ENCODE measurements around the gene DPP6. TPM values are rescaled to one million over a fixed set of nuclear protein-coding genes. Genes with fewer than 3 reads are reported as not detected.

DPP6 gene
- total and polyA plus RNA-seq, 7 donors, result 0.18 to 1.8 (median 0.57) TPM

DNA sequence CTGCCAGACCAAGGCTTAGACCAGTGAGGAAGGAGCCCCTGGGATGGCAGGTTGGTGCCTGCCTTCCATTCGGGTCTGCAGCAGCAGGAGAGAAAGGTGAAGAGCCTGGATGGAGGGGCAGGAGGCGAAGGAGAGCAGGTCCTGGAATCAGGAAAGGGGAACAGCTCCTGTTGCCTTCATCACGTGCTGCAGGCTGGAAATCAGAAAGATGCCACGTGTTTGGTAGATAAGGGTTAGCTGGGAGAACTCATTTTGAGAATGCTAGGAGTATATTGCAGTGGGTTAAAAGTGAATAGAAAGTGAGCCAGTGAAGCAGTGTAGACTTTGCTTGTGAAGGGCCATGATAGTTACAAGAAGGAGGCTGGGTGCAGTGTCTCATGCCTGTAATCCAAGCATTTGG is 579.0 kb downstream of the DPP6 start:
- no peaks in the 10 kb centered on the region for H3K4me1 ChIP-seq
- H3K36me3 ChIP-seq (ENCODE audit: insufficient read depth in 1 of 2, low read depth in 1 of 2), result no peaks in the 10 kb centered on the region
- no peak overlapping the region for H3K4me3 ChIP-seq
- intact Hi-C loops (cut with DNase I), result no loop called here
- H3K27me3 ChIP-seq (ENCODE audit: insufficient read depth in 3 of 3, low read length in 2 of 3), result peaks cover 0 to 3% (median 0%) of the 10 kb centered on the region in 3 donors
- H3K9me3 ChIP-seq, result no peaks in the 10 kb centered on the region
- 64 to 72% (median 70%) methylated on average over 4 of the region's 4 CpGs for WGBS, 3 donors
- TF ChIP-seq, protein P1, sequence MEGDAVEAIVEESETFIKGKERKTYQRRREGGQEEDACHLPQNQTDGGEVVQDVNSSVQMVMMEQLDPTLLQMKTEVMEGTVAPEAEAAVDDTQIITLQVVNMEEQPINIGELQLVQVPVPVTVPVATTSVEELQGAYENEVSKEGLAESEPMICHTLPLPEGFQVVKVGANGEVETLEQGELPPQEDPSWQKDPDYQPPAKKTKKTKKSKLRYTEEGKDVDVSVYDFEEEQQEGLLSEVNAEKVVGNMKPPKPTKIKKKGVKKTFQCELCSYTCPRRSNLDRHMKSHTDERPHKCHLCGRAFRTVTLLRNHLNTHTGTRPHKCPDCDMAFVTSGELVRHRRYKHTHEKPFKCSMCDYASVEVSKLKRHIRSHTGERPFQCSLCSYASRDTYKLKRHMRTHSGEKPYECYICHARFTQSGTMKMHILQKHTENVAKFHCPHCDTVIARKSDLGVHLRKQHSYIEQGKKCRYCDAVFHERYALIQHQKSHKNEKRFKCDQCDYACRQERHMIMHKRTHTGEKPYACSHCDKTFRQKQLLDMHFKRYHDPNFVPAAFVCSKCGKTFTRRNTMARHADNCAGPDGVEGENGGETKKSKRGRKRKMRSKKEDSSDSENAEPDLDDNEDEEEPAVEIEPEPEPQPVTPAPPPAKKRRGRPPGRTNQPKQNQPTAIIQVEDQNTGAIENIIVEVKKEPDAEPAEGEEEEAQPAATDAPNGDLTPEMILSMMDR (IDR thresholded peaks at IDR 0.05), result no peak
- DNase-seq (no peak), ATAC-seq (no peak)
- H3K27ac ChIP-seq, result no peak overlapping the region

DNA sequence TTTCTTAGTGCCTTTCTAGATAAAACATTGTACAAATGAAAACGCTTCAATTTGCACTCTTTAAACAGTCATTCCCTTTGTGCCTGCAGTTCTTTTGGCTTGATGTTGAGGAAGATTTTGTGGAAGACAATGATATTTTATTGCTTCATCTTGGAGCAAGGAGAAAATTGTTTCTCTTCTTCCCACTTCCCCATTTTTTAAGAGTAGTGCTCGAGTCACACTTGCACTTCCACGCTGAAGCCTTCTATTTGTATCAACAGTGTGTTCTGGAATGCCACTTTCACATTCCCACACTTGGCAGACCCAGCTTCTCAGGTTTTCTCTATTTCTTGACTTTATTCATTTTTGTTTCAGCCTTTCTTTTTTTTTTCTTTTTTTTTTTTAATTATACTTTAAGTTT is 581.4 kb downstream of the DPP6 start:
- Histone ChIP-seq H3K9me3 (no peaks in the 10 kb centered on the region), H3K36me3 (ENCODE audit: insufficient read depth in 1 of 2, low read depth in 1 of 2) (no peaks in the 10 kb centered on the region), H3K27ac (no peak overlapping the region), H3K27me3 (ENCODE audit: insufficient read depth in 3 of 3, low read length in 2 of 3) (peaks cover 0 to 3% (median 0%) of the 10 kb centered on the region in 3 donors), H3K4me1 (no peaks in the 10 kb centered on the region), H3K4me3 (no peak overlapping the region)
- DNase-seq (no peak), ATAC-seq (no peak)
- WGBS, 3 donors, result 90 to 91% (median 91%) methylated on average over 3 of the region's 3 CpGs
- intact Hi-C loops (cut with DNase I), result no loop called here
- TF ChIP-seq, protein P1 (IDR thresholded peaks at IDR 0.05), result no peak

DNA sequence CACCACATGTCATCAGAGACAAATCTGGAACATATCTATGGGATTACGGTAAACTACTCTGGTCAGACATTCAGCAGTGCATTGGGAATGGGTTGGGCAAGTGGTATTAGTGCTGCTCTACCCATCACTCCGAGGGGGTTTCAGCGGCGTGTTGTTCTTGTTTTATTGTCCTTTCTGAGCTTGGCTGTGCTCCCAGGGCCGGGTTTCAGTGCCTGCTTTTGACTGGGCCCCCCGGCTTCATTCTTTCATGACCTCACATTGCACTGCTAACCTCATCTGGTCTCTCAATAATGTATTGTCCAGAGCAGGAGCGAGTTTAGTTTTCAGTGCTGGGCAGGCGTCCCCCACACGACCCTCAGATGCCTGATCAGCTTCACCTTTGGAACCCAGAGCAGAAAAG is 586.1 kb downstream of the DPP6 start:
- DNase-seq (no peak), ATAC-seq (no peak)
- Histone ChIP-seq H3K36me3 (ENCODE audit: insufficient read depth in 1 of 2, low read depth in 1 of 2) (no peaks in the 10 kb centered on the region), H3K9me3 (no peaks in the 10 kb centered on the region), H3K4me3 (no peak overlapping the region), H3K27me3 (ENCODE audit: insufficient read depth in 3 of 3, low read length in 2 of 3) (no peaks in the 10 kb centered on the region), H3K4me1 (no peaks in the 10 kb centered on the region), H3K27ac (no peak overlapping the region)
- intact Hi-C loops (cut with DNase I), result no loop called here
- WGBS, 3 donors, result 38 to 47% (median 41%) methylated on average over 9 of the region's 9 CpGs
- TF ChIP-seq, protein P1 (IDR thresholded peaks at IDR 0.05), result no peak

DNA sequence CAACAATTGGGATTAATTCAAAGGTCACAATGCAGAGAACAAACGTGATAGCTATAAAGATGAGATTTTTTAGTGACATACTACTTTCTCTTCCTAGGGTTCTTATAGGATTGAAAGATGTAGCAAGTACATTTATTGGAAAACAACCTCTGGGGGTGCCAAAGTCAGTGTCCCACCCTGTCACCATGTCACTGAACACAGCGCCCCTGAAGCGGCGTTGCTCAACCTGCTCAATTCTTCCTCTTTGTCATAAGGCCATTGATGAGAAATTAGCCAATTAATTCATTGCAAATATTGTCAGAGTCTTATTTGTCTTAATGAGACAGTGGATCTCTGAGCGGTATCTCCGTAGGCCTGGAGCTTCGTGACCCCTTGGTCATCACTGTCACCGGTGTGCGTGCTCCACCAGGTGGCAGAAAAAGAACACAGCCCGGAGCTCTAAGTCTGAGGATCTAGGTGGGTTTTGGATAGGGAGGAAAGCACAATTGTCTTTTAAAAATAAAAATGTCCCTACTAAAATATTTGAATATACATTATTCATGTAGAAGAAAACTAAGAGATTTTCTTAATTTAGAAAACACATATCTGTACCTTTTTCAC is 588.2 kb downstream of the DPP6 start:
- DNase-seq (no peak), ATAC-seq (no peak)
- Histone ChIP-seq H3K27me3 (ENCODE audit: insufficient read depth in 3 of 3, low read length in 2 of 3) (no peaks in the 10 kb centered on the region), H3K4me1 (no peaks in the 10 kb centered on the region), H3K4me3 (no peak overlapping the region), H3K9me3 (no peaks in the 10 kb centered on the region), H3K27ac (no peak overlapping the region), H3K36me3 (ENCODE audit: insufficient read depth in 1 of 2, low read depth in 1 of 2) (no peaks in the 10 kb centered on the region)
- intact Hi-C loops (cut with DNase I), result no loop called here
- 46 to 55% (median 47%) methylated on average over 10 of the region's 10 CpGs for WGBS, 3 donors
- TF ChIP-seq, protein P1 (IDR thresholded peaks at IDR 0.05), result no peak

DNA sequence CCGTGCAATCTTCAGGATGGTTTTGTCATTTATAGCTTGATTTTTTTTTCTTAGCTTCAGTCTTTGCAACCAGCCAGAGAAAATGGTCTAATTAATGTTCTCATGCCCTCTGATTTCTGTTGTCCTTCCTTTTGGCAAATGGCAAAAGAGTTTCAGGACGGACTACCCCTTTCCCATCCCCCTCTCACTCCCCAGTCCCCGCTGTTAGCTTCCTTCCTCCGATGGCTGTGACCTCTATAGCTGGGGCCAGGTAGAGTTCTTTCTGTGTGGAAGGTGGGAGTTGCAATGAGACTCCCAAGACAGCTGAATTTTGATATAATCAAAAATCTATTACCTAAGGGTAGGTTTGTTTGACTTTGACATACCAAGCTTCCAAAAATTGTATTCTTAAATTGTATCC is 588.7 kb downstream of the DPP6 start:
- H3K9me3 ChIP-seq, result no peaks in the 10 kb centered on the region
- TF ChIP-seq, protein P1 (IDR thresholded peaks at IDR 0.05), result no peak
- intact Hi-C loops (cut with DNase I), result no loop called here
- no peak overlapping the region for H3K27ac ChIP-seq
- WGBS, 3 donors, result 60 to 68% (median 61%) methylated on average over 4 of the region's 4 CpGs
- no peaks in the 10 kb centered on the region for H3K36me3 ChIP-seq (ENCODE audit: insufficient read depth in 1 of 2, low read depth in 1 of 2)
- no peak for DNase-seq
- no peaks in the 10 kb centered on the region for H3K4me1 ChIP-seq
- H3K27me3 ChIP-seq (ENCODE audit: insufficient read depth in 3 of 3, low read length in 2 of 3), result no peaks in the 10 kb centered on the region
- no peak overlapping the region for H3K4me3 ChIP-seq
- ATAC-seq, result no peak
